GM23338 (cell line): ENCODE measurements around the gene GRIN2A. TPM values are rescaled to one million over a fixed set of nuclear protein-coding genes. Genes with fewer than 3 reads are reported as not detected.

Source experiments
- ATAC-seq: fragments of 200-7000 bp; cut with Tn5 transposase; 3 replicates; pipeline ENCODE4 v1.9.1; 2020
- DNase-seq: peaks from one replicate; pipeline ENCODE4 v3.0.0-alpha.2; 2015; ENCODE audit warnings: low spot score
- H2AFZ ChIP-seq: fragments of 200-600 bp; sonication (generic); 2 replicates; pipeline ENCODE4 v1.8.0; 2016; ENCODE audit warnings: antibody characterized with exemption, mild to moderate bottlenecking, moderate library complexity
- H3F3A ChIP-seq: fragments of 200-600 bp; sonication (generic); replicated peaks from 2 replicates; pipeline ENCODE4 v1.8.0; 2017; ENCODE audit warnings: antibody characterized with exemption, mixed run types, low read depth
- H3K27ac ChIP-seq: fragments of 200-600 bp; sonication (generic); 2 replicates; pipeline ENCODE4 v1.6.1; 2016; ENCODE audit warnings: low read depth
- H3K27me3 ChIP-seq: fragments of 200-600 bp; sonication (generic); 2 replicates; pipeline ENCODE4 v1.8.0; 2016; ENCODE audit warnings: mild to moderate bottlenecking, mixed run types, moderate library complexity; ENCODE audit not compliant: insufficient read depth
- H3K36me3 ChIP-seq: fragments of 200-600 bp; sonication (generic); 2 replicates; pipeline ENCODE4 v1.8.0; 2016; ENCODE audit warnings: mild to moderate bottlenecking; ENCODE audit not compliant: insufficient read depth
- H3K4me1 ChIP-seq: fragments of 200-600 bp; sonication (generic); 2 replicates; pipeline ENCODE4 v1.8.0; 2016; ENCODE audit warnings: mild to moderate bottlenecking, moderate library complexity; ENCODE audit not compliant: insufficient read depth
- H3K4me2 ChIP-seq: fragments of 200-600 bp; sonication (generic); 2 replicates; pipeline ENCODE4 v1.7.1; 2017; ENCODE audit warnings: mixed run types
- H3K4me3 ChIP-seq: fragments of 200-600 bp; sonication (generic); 2 replicates; pipeline ENCODE4 v1.6.1; 2016; ENCODE audit warnings: mixed run types
- H3K79me2 ChIP-seq: fragments of 200-600 bp; sonication (generic); replicated peaks from 2 replicates; pipeline ENCODE4 v1.8.0; 2017; ENCODE audit warnings: mild to moderate bottlenecking; ENCODE audit not compliant: insufficient read depth
- H3K9me2 ChIP-seq: fragments of 200-600 bp; sonication (generic); 2 replicates; pipeline ENCODE4 v1.8.0; 2017; ENCODE audit not compliant: insufficient read depth
- H4K20me1 ChIP-seq: fragments of 200-600 bp; sonication (generic); replicated peaks from 2 replicates; pipeline ENCODE4 v1.8.0; 2017; ENCODE audit warnings: mild to moderate bottlenecking; ENCODE audit not compliant: insufficient read depth
- H3K27ac Mint-ChIP-seq: 2 replicates; pipeline ENCODE4 v1.8.0; 2020; ENCODE audit warnings: inconsistent platforms, mild to moderate bottlenecking, moderate library complexity, mixed read lengths
- H3K27me3 Mint-ChIP-seq: 3 replicates; pipeline ENCODE4 v1.8.0; 2022; ENCODE audit warnings: low read depth, mild to moderate bottlenecking, moderate library complexity, mixed read lengths, inconsistent platforms; ENCODE audit not compliant: insufficient read depth, poor library complexity
- H3K36me3 Mint-ChIP-seq: 3 replicates; pipeline ENCODE4 v1.8.0; 2021; ENCODE audit warnings: low read depth, mild to moderate bottlenecking, inconsistent platforms, moderate library complexity, mixed read lengths
- H3K4me1 Mint-ChIP-seq: 3 replicates; pipeline ENCODE4 v1.8.0; 2020; ENCODE audit warnings: mild to moderate bottlenecking, inconsistent platforms, mixed read lengths
- H3K4me3 Mint-ChIP-seq: 3 replicates; pipeline ENCODE4 v1.8.0; 2021; ENCODE audit warnings: moderate library complexity, mild to moderate bottlenecking, inconsistent platforms, mixed read lengths
- H3K9me3 Mint-ChIP-seq: 3 replicates; pipeline ENCODE4 v1.8.0; 2020; ENCODE audit warnings: moderate library complexity, mild to moderate bottlenecking, inconsistent platforms, mixed read lengths
- CREB1 ChIP-seq: fragments of 250-450 bp; sonication (Bioruptor Pico); IDR thresholded peaks from 2 replicates; pipeline ENCODE4 v1.5.0; 2020; ENCODE audit warnings: low read depth, mild to moderate bottlenecking, moderate library complexity
- CTCF ChIP-seq, 2 experiments: fragments of 200-600 bp in 1 of 2; sonication (generic) in 1 of 2; conservative IDR thresholded peaks; 2 replicates each; pipeline versions ENCODE4 v1.5.1 to v1.6.1; 2016 to 2017; ENCODE audit warnings: antibody characterized with exemption in 2 of 2, low read depth in 2 of 2, mild to moderate bottlenecking in 2 of 2, moderate library complexity in 1 of 2
- EZH2 ChIP-seq: fragments of 200-600 bp; sonication (generic); IDR thresholded peaks from one replicate; pipeline ENCODE4 v1.8.0; 2017; ENCODE audit warnings: antibody characterized with exemption, mild to moderate bottlenecking, low read depth; ENCODE audit not compliant: unreplicated experiment
- EZH2phosphoT487 ChIP-seq: fragments of 200-600 bp; sonication (generic); IDR thresholded peaks from one replicate; pipeline ENCODE4 v1.8.1; 2018; ENCODE audit warnings: antibody characterized with exemption; ENCODE audit not compliant: unreplicated experiment
- JUNB ChIP-seq: IDR thresholded peaks from one replicate; pipeline ENCODE4 v1.6.1; 2016; ENCODE audit warnings: antibody characterized with exemption; ENCODE audit not compliant: unreplicated experiment
- NANOG ChIP-seq: IDR thresholded peaks from 2 replicates; pipeline ENCODE4 v1.6.1; 2016; ENCODE audit warnings: antibody characterized with exemption, borderline replicate concordance
- POLR2AphosphoS5 ChIP-seq: IDR thresholded peaks from 2 replicates; pipeline ENCODE4 v1.6.1; 2016; ENCODE audit warnings: antibody characterized with exemption, low read depth
- REST ChIP-seq: IDR thresholded peaks from one replicate; pipeline ENCODE4 v1.6.1; 2018; ENCODE audit warnings: antibody characterized with exemption; ENCODE audit not compliant: unreplicated experiment
- STAT1 ChIP-seq: IDR thresholded peaks from one replicate; pipeline ENCODE4 v1.6.1; 2016; ENCODE audit warnings: antibody characterized with exemption; ENCODE audit not compliant: unreplicated experiment
- ZNF114 ChIP-seq: fragments of 250-450 bp; sonication (Bioruptor Pico); IDR thresholded peaks from 2 replicates; pipeline ENCODE4 v1.5.0; 2020; ENCODE audit warnings: mild to moderate bottlenecking, moderate library complexity
- ZNF331 ChIP-seq: fragments of 250-450 bp; sonication (Bioruptor Pico); IDR thresholded peaks from 2 replicates; pipeline ENCODE4 v1.5.0; 2020; ENCODE audit warnings: low read depth, mild to moderate bottlenecking, moderate library complexity
- ZNF462 ChIP-seq: fragments of 250-450 bp; sonication (Bioruptor Pico); IDR thresholded peaks from 2 replicates; pipeline ENCODE4 v1.5.0; 2020; ENCODE audit warnings: mild to moderate bottlenecking, moderate library complexity
- polyA plus RNA-seq: library from polyadenylated mRNA; unstranded; fragments of >200 nt; fragmentation: Nextera tagmentation; extraction: Ambion mirVana; gene quantifications from 2 replicates; pipeline ENCODE4 v1.2.1, GENCODE V29; 2016
- total RNA-seq: library from RNA; depleted of rRNA; stranded (reverse); fragments of >200 nt; shearing (Covaris generic); gene quantifications from 2 replicates; pipeline ENCODE4 v1.2.3, GENCODE V29; 2014
- TF ChIP-seq, protein P1 (sequence below): IDR thresholded peaks from 2 replicates; pipeline ENCODE4 v1.6.1; 2016; ENCODE audit warnings: antibody characterized with exemption

GRIN2A gene
- total and polyA plus RNA-seq, 2 experiments from 2014 or later, result 0.89 to 5.1 TPM

DNA sequence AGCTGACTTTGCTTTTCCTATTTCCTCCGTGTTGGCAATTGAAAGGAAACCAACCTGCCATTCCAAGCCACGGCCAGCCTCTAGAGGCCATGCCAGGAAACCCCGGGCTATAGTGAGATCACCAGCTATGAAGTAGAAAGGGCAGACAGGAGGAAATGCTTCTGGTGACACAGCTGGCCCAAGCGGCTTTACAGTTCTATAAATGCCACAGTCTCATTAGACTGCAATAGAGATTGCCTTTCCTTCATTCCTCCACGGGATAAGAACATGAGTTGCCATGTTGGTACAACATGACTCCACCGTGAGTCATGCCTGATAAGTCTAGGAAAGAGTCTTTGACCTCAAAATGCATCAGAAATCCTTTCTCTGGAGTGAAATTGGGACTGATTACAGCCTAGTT lies 384.9 kb downstream of the GRIN2A start:
- Histone ChIP-seq H3K79me2 (no peaks in the 10 kb centered on the region), H3K27me3 (no peaks in the 10 kb centered on the region), H2AFZ (no peak overlapping the region), H3K36me3 (no peaks in the 10 kb centered on the region), H3F3A (no peaks in the 10 kb centered on the region), H3K9me2 (peaks cover 14% of the 10 kb centered on the region), H3K4me1 (no peaks in the 10 kb centered on the region), H3K27ac (no peak overlapping the region), H3K4me2 (no peak overlapping the region), H4K20me1 (no peaks in the 10 kb centered on the region), H3K4me3 (no peak overlapping the region)
- Mint-ChIP-seq H3K4me3 (no peak overlapping the region), H3K27me3 (peaks cover 2% of the 10 kb centered on the region), H3K36me3 (no peaks in the 10 kb centered on the region), H3K9me3 (no peaks in the 10 kb centered on the region), H3K27ac (no peak overlapping the region), H3K4me1 (no peaks in the 10 kb centered on the region)
- DNase-seq, result no peak
- ATAC-seq, result no peak
- TF ChIP-seq, protein P1, sequence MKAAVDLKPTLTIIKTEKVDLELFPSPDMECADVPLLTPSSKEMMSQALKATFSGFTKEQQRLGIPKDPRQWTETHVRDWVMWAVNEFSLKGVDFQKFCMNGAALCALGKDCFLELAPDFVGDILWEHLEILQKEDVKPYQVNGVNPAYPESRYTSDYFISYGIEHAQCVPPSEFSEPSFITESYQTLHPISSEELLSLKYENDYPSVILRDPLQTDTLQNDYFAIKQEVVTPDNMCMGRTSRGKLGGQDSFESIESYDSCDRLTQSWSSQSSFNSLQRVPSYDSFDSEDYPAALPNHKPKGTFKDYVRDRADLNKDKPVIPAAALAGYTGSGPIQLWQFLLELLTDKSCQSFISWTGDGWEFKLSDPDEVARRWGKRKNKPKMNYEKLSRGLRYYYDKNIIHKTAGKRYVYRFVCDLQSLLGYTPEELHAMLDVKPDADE, result no peak
- TF ChIP-seq STAT1 (no peak), EZH2 (no peak), CREB1 (CRISPR knock-in tag) (no peak), REST (no peak), JUNB (no peak), ZNF331 (CRISPR knock-in tag) (no peak), EZH2phosphoT487 (no peak), ZNF462 (no peak), CTCF (conservative IDR thresholded peaks at IDR 0.05; ENCODE audit: low read depth in 2 of 2) (no peak), POLR2AphosphoS5 (no peak), ZNF114 (CRISPR knock-in tag) (no peak), NANOG (no peak)
